ENCODE results near the gene TMEM82.

DNA sequence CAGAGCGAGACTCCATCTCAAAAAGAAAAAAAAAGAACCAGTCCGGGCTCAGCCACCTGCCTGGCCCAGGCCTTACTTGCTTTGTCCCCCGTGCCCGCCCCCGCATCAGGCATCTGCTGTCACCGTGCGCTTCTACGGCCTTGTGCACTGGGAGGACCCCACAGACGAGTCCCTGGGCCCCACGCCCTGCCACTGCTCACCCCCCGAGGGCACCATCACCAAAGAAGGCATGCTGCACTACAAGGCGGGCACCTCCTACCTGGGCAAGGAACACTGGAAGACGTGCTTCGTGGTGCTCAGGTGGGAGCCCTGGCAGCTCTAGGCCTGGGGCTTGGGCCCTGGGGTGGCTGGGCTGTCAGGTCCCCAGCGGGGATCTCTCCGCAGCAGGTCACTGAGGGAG, 11.9 kb upstream of the TMEM82 start:
- TF ChIP-seq, protein P1, sequence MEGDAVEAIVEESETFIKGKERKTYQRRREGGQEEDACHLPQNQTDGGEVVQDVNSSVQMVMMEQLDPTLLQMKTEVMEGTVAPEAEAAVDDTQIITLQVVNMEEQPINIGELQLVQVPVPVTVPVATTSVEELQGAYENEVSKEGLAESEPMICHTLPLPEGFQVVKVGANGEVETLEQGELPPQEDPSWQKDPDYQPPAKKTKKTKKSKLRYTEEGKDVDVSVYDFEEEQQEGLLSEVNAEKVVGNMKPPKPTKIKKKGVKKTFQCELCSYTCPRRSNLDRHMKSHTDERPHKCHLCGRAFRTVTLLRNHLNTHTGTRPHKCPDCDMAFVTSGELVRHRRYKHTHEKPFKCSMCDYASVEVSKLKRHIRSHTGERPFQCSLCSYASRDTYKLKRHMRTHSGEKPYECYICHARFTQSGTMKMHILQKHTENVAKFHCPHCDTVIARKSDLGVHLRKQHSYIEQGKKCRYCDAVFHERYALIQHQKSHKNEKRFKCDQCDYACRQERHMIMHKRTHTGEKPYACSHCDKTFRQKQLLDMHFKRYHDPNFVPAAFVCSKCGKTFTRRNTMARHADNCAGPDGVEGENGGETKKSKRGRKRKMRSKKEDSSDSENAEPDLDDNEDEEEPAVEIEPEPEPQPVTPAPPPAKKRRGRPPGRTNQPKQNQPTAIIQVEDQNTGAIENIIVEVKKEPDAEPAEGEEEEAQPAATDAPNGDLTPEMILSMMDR (IDR thresholded peaks at IDR 0.05; ENCODE audit: low read depth, low read length) = no peak
- no peak for TF ChIP-seq EZH2phosphoT487 (IDR thresholded peaks at IDR 0.05; ENCODE audit: low read depth)
